NCI-H1930 (cell line): ENCODE measurements around the gene ABCA8.
"Not testable (repeated sequence)": the region's sequence is repeated elsewhere in the genome, so short reads cannot be mapped to it uniquely, and the experiment has no call there.

Experiments used
- DNase-seq, 2 experiments: peaks; one replicate each; lab custom pipeline; 2025; lab: John Stamatoyannopoulos, UW

ABCA8 gene

GRCh38 chr17:68955181-68955841 is at the start of gene ABCA8:
TSS of gene ABCA8 (minus strand) at chr17:68955392. CDS start at chr17:68942034, 13,358 bp downstream.
- DNase-seq = no peak

- DNase-seq = not testable (repeated sequence)
These were observed 49.6 kb upstream of the ABCA8 start for GRCh38 chr17:69004759-69005158.

- not testable (repeated sequence) for DNase-seq
These were observed 44.6 kb upstream of the ABCA8 start for GRCh38 chr17:68999743-69000142.

GRCh38 chr17:68993112-68993511 is 37.9 kb upstream of the ABCA8 start:
- no peak for DNase-seq

GRCh38 chr17:68987966-68988365 is 32.8 kb upstream of the ABCA8 start:
- DNase-seq = no peak

- DNase-seq = no peak
These were observed 26.1 kb upstream of the ABCA8 start for GRCh38 chr17:68981288-68981687.

- DNase-seq = no peak
These were observed 18.1 kb upstream of the ABCA8 start for GRCh38 chr17:68973098-68973846.

GRCh38 chr17:68972119-68972704 is 17.0 kb upstream of the ABCA8 start:
- no peak for DNase-seq

GRCh38 chr17:68969101-68969500 is 13.9 kb upstream of the ABCA8 start:
- no peak for DNase-seq

GRCh38 chr17:68963958-68964357 is 8.8 kb upstream of the ABCA8 start:
- DNase-seq = no peak

GRCh38 chr17:68961214-68961882 is 6.2 kb upstream of the ABCA8 start:
- DNase-seq = no peak

GRCh38 chr17:68959117-68959516 is 3.9 kb upstream of the ABCA8 start:
- DNase-seq = not testable (repeated sequence)

GRCh38 chr17:68957944-68958343 is 2.8 kb upstream of the ABCA8 start:
- DNase-seq = no peak

- DNase-seq = no peak
These were observed 871 bp downstream of the ABCA8 start for GRCh38 chr17:68954146-68954896.

GRCh38 chr17:68953340-68953997 is 1.7 kb downstream of the ABCA8 start:
- no peak for DNase-seq

GRCh38 chr17:68950725-68951124 is 4.5 kb downstream of the ABCA8 start:
- DNase-seq = no peak

- DNase-seq = not testable (repeated sequence)
These were observed 7.3 kb downstream of the ABCA8 start for GRCh38 chr17:68947868-68948267.

- no peak for DNase-seq
These were observed 10.7 kb downstream of the ABCA8 start for GRCh38 chr17:68944435-68945035.

- DNase-seq = not testable (repeated sequence)
These were observed 11.4 kb downstream of the ABCA8 start for GRCh38 chr17:68943812-68944182.

GRCh38 chr17:68943123-68943811 is 11.9 kb downstream of the ABCA8 start:
- no peak for DNase-seq
